ENCODE data around the gene B4GAT1. TPM values are rescaled to one million over a fixed set of nuclear protein-coding genes. Genes with fewer than 3 reads are reported as not detected.

B4GAT1 gene
- total RNA-seq, 4 donors from 2014 or later, result 39.7 to 62.0 (median 47.6) TPM

DNA sequence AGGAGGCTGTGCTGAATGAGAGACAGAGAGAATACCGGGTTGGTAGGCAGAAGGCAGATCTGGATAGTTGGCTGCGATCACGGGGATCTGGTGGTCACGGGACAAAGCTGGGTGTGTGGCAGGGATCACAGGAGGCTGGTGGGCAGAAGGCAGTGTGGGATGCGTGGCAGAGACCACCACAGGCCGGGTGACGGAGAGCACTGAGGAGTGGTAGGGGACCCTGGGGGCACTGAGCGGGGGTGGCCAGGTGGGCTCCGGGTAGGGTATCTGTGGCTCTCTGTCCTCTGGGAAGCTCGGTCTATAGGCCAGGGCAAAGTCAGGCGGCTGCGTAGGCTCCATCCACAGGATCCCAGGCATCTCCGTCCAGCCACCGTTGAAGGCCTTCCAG lies 31.9 kb downstream of the B4GAT1 start:
- 62 to 80% methylated on average over 6 to 11 of the region's 14 CpGs for WGBS, 2 donors (ENCODE audit: low coverage in 1 of 2)
- Histone ChIP-seq H3K4me1 (peaks cover 0 to 72% (median 33%) of the 10 kb centered on the region in 3 donors), H3K9me3 (no peaks in the 10 kb centered on the region), H3K27ac (peak overlapping the region in 3 of 4 donors; percentile 91 to 96 (median 92)), H3K27me3 (peaks cover 10% of the 10 kb centered on the region), H3K4me3 (peak overlapping the region; percentile 34 to 55), H3K36me3 (no peaks in the 10 kb centered on the region)
- TF ChIP-seq POLR2A (IDR thresholded peaks at IDR 0.05) (no peak), POLR2AphosphoS5 (IDR thresholded peaks at IDR 0.05) (no peak)
- no peak for ATAC-seq

DNA sequence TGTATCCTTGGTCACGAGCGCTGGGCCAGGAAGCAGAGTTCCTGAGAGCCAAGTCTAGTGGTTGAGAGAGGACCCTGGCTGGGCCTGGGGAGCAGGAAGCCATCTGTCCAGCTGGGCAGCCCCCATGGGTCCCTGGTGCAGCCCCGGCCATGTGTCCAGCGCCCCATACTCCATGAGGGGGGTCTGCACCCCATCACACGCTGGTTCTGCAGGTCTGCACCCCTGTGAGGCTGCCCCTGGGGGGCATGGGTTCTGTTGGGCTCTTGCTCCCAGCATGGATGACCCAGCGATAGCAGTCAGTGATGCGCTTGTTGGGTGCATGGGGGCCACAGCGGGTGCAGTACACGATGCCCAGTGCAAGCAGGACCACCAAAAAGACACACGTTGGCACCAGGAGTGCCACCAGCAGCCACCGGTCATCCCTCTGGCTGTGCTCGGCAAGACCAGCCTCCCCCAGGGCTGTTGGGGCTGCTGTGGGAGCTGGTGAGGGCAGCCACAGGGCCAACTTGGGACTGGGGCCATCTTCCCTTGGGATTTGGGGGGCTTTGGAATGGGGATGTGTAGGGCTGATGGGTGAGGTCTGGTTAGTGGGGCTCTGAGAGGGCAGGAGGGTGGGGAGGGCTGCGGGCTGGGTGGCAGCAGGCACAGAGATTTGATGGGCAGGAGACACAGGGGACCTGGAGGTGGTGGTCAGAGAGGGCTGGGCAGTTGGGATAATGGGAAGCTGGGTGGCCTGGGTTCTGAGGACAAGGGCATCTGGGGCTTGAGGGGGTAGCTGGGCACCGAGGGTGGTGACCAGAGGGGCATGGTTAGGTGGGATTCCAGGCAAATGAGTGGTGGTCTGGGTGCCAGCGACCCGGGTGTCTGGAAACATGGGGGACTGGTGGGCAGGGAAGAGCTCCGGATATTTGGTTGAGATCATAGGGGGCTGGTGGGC lies 32.6 kb downstream of the B4GAT1 start:
- Histone ChIP-seq H3K4me3 (peak overlapping the region in 1 of 2 donors; percentile 55), H3K9me3 (no peaks in the 10 kb centered on the region), H3K27ac (peak overlapping the region in 3 of 4 donors; percentile 91 to 96 (median 92)), H3K36me3 (no peaks in the 10 kb centered on the region), H3K27me3 (peaks cover 10% of the 10 kb centered on the region), H3K4me1 (peaks cover 0 to 72% (median 33%) of the 10 kb centered on the region in 3 donors)
- WGBS, 2 donors (ENCODE audit: low coverage in 1 of 2), result 68 to 79% methylated on average over 3 to 8 of the region's 17 CpGs
- TF ChIP-seq POLR2A (IDR thresholded peaks at IDR 0.05) (no peak), EP300 (IDR thresholded peaks at IDR 0.05) (no peak)
- TF ChIP-seq, protein P1, sequence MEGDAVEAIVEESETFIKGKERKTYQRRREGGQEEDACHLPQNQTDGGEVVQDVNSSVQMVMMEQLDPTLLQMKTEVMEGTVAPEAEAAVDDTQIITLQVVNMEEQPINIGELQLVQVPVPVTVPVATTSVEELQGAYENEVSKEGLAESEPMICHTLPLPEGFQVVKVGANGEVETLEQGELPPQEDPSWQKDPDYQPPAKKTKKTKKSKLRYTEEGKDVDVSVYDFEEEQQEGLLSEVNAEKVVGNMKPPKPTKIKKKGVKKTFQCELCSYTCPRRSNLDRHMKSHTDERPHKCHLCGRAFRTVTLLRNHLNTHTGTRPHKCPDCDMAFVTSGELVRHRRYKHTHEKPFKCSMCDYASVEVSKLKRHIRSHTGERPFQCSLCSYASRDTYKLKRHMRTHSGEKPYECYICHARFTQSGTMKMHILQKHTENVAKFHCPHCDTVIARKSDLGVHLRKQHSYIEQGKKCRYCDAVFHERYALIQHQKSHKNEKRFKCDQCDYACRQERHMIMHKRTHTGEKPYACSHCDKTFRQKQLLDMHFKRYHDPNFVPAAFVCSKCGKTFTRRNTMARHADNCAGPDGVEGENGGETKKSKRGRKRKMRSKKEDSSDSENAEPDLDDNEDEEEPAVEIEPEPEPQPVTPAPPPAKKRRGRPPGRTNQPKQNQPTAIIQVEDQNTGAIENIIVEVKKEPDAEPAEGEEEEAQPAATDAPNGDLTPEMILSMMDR (IDR thresholded peaks at IDR 0.05), result no peak
- no peak for ATAC-seq

DNA sequence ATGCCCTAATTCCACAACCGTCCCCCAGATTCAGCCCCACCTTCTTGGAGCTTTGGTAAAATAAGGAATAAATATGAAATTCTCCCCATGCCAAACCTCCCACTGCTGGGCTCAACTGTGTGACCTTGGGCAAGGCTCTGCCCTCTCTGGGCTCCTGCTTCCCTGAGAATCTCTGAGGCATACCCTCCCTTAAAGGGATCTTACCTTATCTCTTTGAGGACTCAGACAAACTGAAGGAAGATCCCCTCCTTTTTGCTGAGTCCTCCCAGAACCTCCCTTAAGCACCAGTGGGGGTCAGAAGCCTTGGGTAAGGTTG lies 33.3 kb downstream of the B4GAT1 start:
- Histone ChIP-seq H3K36me3 (no peaks in the 10 kb centered on the region), H3K9me3 (no peaks in the 10 kb centered on the region), H3K4me3 (peak overlapping the region in 1 of 2 donors; percentile 55), H3K27ac (peak overlapping the region in 3 of 4 donors; percentile 91 to 96 (median 92)), H3K4me1 (peaks cover 0 to 72% (median 33%) of the 10 kb centered on the region in 3 donors), H3K27me3 (peaks cover 10% of the 10 kb centered on the region)
- WGBS, 2 donors (ENCODE audit: low coverage in 1 of 2), result 50 to 83% methylated on average over 1 of the region's 1 CpG
- TF ChIP-seq EP300 (IDR thresholded peaks at IDR 0.05), result no peak
- no peak for TF ChIP-seq POLR2A (IDR thresholded peaks at IDR 0.05)
- no peak for TF ChIP-seq POLR2AphosphoS5 (IDR thresholded peaks at IDR 0.05)
- TF ChIP-seq, protein P1 (IDR thresholded peaks at IDR 0.05), result no peak
- no peak for ATAC-seq

DNA sequence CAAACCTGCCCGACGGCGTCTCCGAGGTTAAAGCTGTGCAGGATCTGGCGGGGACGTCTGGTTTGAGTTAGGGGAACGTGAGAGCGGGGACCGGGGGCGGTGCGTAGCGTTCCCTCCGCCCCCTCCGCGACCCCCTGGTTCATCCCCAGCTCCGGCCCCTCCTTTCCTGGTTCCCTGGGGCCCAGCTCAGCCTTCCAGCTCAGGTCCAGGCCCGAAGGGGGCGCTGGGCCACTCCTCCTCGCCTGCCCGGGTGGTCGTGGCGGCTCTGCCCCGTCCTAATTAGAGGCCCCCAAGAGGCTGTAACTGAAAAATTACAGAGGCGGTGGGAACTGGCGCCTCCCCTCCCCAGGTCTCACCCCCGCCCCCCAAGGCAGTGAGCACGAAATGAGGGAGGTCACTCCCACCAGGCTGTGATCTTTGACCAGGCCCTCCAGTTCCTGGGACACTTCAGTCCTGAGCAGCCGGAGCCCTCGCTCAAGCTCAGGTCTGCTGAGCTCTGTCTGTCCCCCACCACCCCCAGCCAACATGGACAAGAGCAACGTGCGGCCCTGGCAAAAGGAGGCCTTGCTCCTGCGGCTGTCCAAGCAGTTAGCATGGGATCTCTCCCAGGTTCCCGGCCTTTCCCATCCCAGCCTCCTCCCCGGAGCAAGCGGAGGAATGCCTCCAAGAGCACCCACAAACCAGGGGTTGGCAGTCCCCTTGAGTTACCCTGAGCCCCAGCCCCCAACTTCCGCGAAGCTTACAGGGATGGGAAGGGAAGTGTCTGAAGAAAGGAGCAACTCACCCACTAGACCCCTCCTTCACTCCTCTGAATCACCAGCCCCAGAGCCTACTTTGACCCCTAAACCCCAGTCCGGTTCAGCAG lies 33.9 kb downstream of the B4GAT1 start:
- TF ChIP-seq, protein P1 (IDR thresholded peaks at IDR 0.05), result no peak
- no peak for TF ChIP-seq POLR2A (IDR thresholded peaks at IDR 0.05)
- no peak for TF ChIP-seq POLR2AphosphoS5 (IDR thresholded peaks at IDR 0.05)
- TF ChIP-seq EP300 (IDR thresholded peaks at IDR 0.05), result no peak
- WGBS, 2 donors (ENCODE audit: low coverage in 1 of 2), result 44 to 83% methylated on average over 3 to 5 of the region's 38 CpGs
- Histone ChIP-seq H3K9me3 (no peaks in the 10 kb centered on the region), H3K27ac (peak overlapping the region; percentile 21 to 96 (median 92)), H3K4me3 (peak overlapping the region; percentile 7 to 55), H3K36me3 (no peaks in the 10 kb centered on the region), H3K27me3 (peaks cover 10% of the 10 kb centered on the region), H3K4me1 (peaks cover 0 to 68% (median 28%) of the 10 kb centered on the region in 3 donors)
- no peak for ATAC-seq

Measured in gastroesophageal sphincter (tissue), 4 donors.